Anterior cingulate cortex (tissue), 58 donors: ENCODE results near the gene TUBB1.
A peak's percentile ranks its signal among the peaks of the same experiment; 100 is the strongest.

Experiments
- DNase-seq, 58 donors: peaks; one replicate each; lab custom pipeline; 2025; lab: John Stamatoyannopoulos, UW

The TUBB1 gene

GRCh38 chr20:59016795-59017492, 2.3 kb upstream of the TUBB1 start:
- no peak for DNase-seq

GRCh38 chr20:59017493-59018231, 1.6 kb upstream of the TUBB1 start:
- no peak for DNase-seq

- DNase-seq, result no peak
Observed at GRCh38 chr20:59018817-59019216, 412 bp upstream of the TUBB1 start.

GRCh38 chr20:59020938-59021551, 1.8 kb downstream of the TUBB1 start:
- no peak for DNase-seq

GRCh38 chr20:59022754-59023153, 3.5 kb downstream of the TUBB1 start:
- DNase-seq, result no peak

GRCh38 chr20:59023616-59024015, 4.4 kb downstream of the TUBB1 start:
- DNase-seq, result no peak

- no peak for DNase-seq
Observed at GRCh38 chr20:59024111-59024530, 4.9 kb downstream of the TUBB1 start.

- no peak for DNase-seq
Observed at GRCh38 chr20:59025086-59025485, 5.9 kb downstream of the TUBB1 start.

- DNase-seq, result no peak
Observed at GRCh38 chr20:59025511-59025910, 6.3 kb downstream of the TUBB1 start.

- no peak for DNase-seq
Observed at GRCh38 chr20:59026904-59027740, 7.9 kb downstream of the TUBB1 start.

- no peak for DNase-seq
Observed at GRCh38 chr20:59027741-59028320, 8.6 kb downstream of the TUBB1 start.

GRCh38 chr20:59028812-59029211, 9.6 kb downstream of the TUBB1 start:
- DNase-seq, result no peak

GRCh38 chr20:59030911-59031563, 11.8 kb downstream of the TUBB1 start:
- DNase-seq, result no peak

- DNase-seq, result no peak
Observed at GRCh38 chr20:59031564-59032022, 12.4 kb downstream of the TUBB1 start.

GRCh38 chr20:59032023-59032712, 12.9 kb downstream of the TUBB1 start, which contains the start of gene ATP5F1E:
ATP5F1E (minus strand) TSS chr20:59032335; CDS start chr20:59032251, 84 bp downstream.
- DNase-seq, result peak; percentile 64 to 98 (median 94)

GRCh38 chr20:59032713-59033059, 13.5 kb downstream of the TUBB1 start:
- peak in 2 of 58 donors; percentile 53 to 59 for DNase-seq

GRCh38 chr20:59033093-59033492, 13.9 kb downstream of the TUBB1 start:
- DNase-seq, result no peak

GRCh38 chr20:59033616-59034165, 14.5 kb downstream of the TUBB1 start:
- DNase-seq, result no peak

- DNase-seq, result no peak
Observed at GRCh38 chr20:59035381-59035780, 16.2 kb downstream of the TUBB1 start.
